HG02678 (cell line): ENCODE results near the gene PPP1R9A.
"Not testable (repeated sequence)": the region's sequence is repeated elsewhere in the genome, so short reads cannot be mapped to it uniquely, and the experiment has no call there.

Experiments used
- ATAC-seq: cut with Tn5 transposase; IDR thresholded peaks from one replicate; pipeline ENCODE4 v1.9.1; 2021; ENCODE audit warnings: mild to moderate bottlenecking, moderate library complexity; ENCODE audit not compliant: unreplicated experiment

PPP1R9A gene

DNA sequence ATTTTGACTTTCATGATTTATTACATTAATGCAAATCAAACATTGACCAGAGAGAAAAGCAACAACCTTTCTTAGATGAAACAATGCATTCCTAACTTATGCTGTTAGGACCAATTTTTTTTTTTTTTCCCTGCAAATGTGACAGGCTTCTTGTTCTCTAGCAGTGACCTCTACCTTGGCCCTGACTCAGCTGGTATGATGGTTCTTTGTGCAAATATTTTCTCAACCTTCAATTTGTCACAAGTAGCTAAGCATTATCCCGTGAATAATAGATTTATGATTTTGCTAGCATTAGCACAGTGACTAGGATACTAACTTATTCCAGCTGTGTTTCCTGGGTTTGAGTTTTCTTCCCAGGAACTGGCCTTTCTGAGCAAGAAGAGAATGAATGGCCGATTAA lies 64.9 kb downstream of the PPP1R9A start:
- no peak for ATAC-seq

DNA sequence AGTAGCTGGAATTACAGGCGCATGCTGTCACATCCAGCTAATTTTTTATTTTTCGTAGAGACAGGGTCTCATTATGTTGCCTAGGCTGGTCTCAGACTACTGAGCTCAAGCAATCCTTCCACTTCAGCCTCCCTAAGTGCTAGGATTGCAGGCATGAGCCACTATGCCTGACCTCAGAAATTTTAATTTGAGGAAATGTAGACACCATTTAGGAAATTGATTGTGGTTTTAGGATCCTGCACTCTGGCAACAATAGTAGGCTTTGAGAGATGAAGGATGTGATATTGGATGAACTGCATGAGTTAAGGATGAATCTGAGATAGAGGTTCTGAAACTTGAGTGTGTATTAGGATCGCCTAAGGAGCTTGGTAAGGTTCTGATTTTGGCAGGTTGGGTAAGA lies 66.5 kb downstream of the PPP1R9A start:
- ATAC-seq, result no peak

GRCh38 chr7:94974423-94974822 lies 67.0 kb downstream of the PPP1R9A start:
- ATAC-seq, result no peak

DNA sequence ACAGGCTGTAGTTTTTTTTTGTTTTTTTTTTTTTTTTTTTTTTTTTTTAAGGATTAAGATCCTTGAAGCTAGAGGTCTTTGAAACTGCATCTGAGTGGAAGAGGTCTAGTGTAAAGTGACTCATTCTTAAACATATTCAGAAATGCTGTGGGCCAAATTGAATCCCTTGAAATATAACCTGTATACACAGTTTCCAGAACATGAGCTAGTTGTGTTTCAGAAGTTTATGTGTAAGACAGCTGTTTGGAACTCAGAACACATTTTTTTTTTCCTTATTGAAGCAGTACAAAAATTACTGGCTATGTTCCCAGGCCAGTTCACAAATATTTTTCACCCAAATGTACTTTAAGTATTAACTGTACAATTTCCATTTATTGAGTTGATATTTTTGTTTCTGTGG lies 67.9 kb downstream of the PPP1R9A start:
- no peak for ATAC-seq

GRCh38 chr7:94980418-94981142 lies 73.2 kb downstream of the PPP1R9A start:
- ATAC-seq, result no peak

DNA sequence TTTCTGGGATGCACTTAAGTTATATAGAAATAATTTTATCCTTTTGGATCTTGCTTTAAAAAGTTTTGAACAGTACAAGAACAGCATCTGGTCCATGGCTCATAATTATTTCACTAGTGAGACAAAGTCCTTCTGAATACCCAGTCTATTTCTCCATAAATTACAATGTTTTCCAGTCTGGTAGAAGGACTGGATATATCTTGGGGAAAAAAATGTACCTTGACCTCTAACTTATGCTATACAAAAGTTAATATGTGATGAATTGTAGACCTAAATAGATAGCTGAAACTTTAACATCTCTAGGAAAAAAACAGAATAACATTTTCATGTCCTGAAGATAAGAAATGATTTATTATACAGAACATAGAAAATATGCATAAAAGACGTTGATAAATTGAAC lies 88.5 kb downstream of the PPP1R9A start:
- no peak for ATAC-seq

DNA sequence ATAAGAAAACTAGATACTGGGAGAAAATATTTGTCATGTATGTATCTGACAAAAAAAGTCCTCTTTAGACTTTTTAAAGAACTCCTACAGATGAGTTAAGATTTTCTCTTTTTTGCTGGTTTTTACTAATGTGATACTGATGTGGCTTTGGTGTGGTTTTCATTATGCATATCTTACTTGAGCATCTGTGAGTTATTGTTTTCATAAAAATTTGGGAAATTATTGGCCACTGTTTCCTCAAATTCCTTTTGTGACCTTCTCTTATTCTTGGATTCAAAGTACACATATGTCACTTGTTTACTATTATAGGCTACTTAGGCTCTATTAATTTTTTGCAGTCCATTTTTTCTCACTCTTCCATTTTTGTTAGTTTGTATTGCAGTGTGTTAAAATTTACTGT lies 89.0 kb downstream of the PPP1R9A start:
- no peak for ATAC-seq

DNA sequence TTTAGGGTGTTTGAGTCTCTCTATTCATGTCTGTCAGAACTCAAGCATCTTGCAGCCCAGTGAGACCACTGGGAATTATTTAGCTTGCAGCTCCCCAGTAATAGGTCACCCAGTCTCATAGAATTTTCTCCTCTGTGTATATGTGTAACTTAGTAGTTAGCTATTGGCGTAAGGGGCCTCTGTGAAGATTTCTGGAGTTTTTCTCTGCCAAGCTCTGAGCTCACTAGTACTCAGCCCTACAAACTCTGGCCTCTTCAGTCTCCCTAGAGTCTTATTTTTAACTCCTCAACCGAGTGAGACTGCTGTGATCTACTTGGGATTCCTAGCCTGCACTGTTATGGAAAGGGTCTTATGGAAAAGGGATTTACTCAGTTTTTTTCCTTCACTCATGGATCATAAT lies 90.2 kb downstream of the PPP1R9A start:
- no peak for ATAC-seq

- ATAC-seq, result no peak
Measured at GRCh38 chr7:94998266-94999068, 91.1 kb downstream of the PPP1R9A start.

- no peak for ATAC-seq
Measured at GRCh38 chr7:94999069-94999351, 91.6 kb downstream of the PPP1R9A start.

DNA sequence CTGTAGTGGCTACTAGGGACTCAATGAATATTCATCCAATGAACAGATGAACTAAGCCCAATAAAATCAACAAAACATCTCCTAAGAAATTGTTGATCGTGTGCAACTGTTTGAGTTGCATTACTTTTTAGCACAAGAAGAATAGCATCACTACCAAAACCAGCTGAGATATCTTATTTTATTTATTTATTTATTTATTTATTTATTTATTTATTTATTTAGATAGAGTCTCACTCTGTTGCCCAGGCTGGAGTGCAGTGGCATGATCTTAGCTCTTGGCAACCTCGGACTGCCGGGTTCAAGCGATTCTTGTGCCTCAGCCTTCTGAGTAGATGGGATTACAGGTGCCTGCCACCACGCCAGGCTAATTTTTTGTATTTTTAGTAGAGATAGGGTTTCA lies 92.2 kb downstream of the PPP1R9A start:
- not testable (repeated sequence) for ATAC-seq

DNA sequence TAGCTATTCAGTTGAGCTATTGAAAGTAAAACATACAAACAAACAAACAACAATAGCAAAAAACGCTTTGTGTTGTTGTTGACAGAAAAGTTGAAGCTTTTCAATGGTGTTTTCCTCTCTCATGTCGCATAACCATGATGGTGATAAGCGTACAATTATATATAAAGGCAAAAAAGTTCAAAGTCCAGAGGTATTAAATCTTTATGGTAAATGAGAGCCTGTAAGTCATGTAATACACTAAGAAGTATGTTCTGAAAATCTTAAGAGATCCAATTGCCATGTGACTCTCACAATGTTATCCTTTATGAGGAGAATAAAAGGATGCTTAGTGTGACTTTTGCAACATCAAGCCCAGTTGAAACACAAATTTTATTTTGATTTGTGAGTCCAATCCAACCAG lies 93.9 kb downstream of the PPP1R9A start:
- no peak for ATAC-seq

DNA sequence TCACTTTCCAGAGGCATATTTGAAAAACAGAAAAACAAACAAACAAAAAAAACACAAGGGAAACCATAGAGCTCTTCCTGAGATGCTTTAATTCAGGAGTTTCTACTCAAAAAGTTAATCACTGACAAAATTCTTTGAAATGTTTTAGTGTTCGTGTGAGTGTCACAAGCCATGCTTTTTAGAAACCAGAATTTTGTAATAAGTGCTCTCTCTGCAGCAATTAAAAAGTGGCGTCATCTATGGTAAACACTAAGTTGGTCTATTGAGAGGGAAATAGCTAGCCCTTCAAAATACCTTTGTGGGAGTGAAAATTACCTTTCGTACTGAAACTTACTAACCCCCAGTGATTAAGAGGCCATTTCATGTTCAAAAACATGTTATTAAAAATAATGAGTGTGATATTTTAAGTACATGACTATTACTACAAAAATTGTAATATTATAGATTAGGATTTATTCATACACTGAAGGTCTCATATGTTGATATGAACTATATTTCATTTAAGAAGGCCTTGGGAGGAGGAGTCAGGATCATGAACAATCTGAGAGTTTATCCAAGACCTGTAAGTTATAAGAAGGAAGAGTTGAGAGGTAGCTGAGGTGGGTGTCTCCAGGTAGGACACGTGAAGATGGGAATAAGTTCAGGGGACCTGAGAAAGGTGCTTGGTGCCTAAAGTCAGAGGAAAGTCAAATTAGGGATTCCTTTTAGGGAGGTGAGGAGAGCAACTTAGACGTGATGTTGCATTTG lies 94.6 kb downstream of the PPP1R9A start:
- no peak for ATAC-seq

DNA sequence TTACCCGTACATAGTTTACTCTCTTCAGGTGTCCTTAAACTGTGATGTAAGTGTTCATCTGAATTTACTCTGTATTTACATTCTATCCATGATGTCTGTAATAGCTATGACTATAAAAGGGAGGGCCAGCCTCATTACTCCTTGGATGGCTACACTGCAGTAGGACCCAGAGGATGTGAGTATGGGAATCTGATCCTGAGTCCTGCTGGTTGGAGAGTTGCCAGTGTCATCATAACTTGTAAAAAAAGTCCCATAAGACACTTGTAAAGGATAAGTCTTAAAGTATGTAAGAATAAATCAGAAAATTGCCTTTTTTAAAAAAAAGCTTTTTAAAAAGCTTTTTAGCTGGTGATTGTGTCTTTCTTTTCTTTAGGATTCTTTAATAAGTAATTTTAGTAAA lies 95.4 kb downstream of the PPP1R9A start:
- ATAC-seq, result no peak

DNA sequence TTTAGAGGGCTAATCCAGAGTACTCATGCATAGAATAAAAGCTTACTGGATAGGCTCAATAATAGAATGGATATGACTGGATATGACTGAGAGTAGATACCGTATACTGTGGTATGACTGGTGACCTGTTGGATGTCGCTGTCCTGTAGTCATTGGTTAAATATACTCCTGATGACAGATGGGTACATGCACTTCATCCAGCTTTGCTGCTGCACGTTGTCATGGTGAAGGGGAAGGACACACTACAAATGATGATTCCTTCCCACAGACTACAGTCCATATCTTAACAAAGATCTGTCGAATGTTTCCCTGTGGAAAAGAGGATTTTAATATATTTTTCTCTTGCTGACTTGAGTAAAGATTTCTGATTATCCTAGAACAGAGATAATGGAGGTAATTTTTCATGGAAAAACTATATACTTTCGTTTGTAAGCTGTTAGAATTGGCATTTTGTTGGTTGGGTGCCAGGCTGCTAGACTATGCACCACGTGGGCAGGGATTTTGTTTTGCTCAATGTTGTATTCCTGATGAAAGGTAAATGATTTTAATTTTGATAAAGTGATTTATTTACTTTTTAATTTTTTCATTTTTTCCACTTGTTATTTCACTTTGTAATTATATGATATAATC lies 97.3 kb downstream of the PPP1R9A start:
- no peak for ATAC-seq

DNA sequence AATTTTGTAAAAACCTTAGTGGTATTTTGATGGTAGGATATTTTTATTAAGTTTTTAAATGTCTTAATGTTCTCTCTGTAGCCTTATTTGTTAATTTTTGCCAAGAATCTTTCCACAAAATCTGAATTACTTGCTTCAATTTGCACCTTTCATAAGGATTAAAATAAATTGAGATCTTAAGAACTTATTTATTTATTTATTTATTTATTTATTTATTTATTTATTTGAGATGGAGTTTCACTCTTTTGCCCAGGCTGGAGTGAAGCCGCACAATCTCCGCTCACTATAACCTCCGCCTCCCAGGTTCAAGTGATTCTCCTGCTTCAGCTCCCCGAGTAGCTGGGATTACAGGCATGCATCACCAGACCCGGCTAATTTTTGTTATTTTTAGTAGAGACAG lies 98.6 kb downstream of the PPP1R9A start:
- no peak for ATAC-seq

- not testable (repeated sequence) for ATAC-seq
Measured at GRCh38 chr7:95008773-95009172, 101.4 kb downstream of the PPP1R9A start.

DNA sequence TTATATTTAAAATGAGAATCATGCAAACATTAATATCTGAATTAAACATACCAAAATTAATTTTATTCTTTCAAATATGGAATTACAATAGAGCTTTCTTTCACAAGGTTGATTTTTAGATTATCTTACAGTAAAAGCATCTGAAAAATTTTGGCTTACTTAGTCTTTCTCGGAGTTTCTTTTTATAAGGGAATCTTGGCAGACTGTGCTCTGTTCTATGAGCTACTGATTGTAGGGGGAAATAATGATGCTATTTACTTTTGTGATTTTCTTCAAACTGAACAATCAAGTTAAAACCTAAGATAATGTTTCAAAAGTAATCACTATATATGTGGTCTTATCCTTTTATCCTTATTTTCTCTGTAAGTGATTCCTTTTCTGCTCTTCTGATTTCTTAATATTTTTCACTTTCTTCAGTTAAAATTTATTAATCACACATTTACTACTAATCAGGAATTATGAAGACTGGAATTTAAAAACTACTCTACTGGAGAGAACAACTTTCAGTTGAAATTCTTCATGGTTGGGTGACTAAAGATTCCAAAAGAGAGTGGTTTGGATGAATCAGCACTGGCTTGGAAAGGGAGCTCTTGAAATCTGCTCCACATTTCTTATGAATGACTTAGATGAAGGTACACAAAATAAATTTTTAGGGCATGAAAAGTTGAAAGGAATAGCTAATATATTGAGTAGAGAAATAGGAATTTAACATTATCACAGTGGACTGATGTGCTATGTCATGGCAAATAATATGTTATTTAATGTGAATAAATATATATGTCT lies 103.9 kb downstream of the PPP1R9A start:
- ATAC-seq, result no peak

- no peak for ATAC-seq
Measured at GRCh38 chr7:95011995-95012394, 104.6 kb downstream of the PPP1R9A start.

- no peak for ATAC-seq
Measured at GRCh38 chr7:95018021-95018420, 110.6 kb downstream of the PPP1R9A start.

GRCh38 chr7:95026018-95026417 lies 118.6 kb downstream of the PPP1R9A start:
- no peak for ATAC-seq
